Measurements from ENCODE around the gene MYOT. TPM values are rescaled to one million over a fixed set of nuclear protein-coding genes. Genes with fewer than 3 reads are reported as not detected.
"Not testable (repeated sequence)": the region's sequence is repeated elsewhere in the genome, so short reads cannot be mapped to it uniquely, and the experiment has no call there.

Gene MYOT
- total RNA-seq, 1 donor from 2014 or later, result 254 TPM

GRCh38 chr5:137856916-137857862 is 10.5 kb upstream of the MYOT start:
- DNase-seq, result peak; percentile 52

GRCh38 chr5:137858223-137858916 is 9.3 kb upstream of the MYOT start:
- no peak for DNase-seq

GRCh38 chr5:137858954-137859353 is 8.7 kb upstream of the MYOT start:
- no peak for DNase-seq

- DNase-seq, result no peak
Measured at GRCh38 chr5:137862251-137862650, 5.4 kb upstream of the MYOT start.

- not testable (repeated sequence) for DNase-seq
Measured at GRCh38 chr5:137863653-137864052, 4.0 kb upstream of the MYOT start.

- no peak for DNase-seq
Measured at GRCh38 chr5:137866541-137867388, 895 bp upstream of the MYOT start.

- DNase-seq, result peak; percentile 20
Measured at GRCh38 chr5:137870647-137871339, 3.1 kb downstream of the MYOT start.

- no peak for DNase-seq
Measured at GRCh38 chr5:137871571-137871970, 3.9 kb downstream of the MYOT start.

GRCh38 chr5:137872466-137872865 is 4.8 kb downstream of the MYOT start:
- DNase-seq, result peak; percentile 70

- no peak for DNase-seq
Measured at GRCh38 chr5:137876101-137876500, 8.4 kb downstream of the MYOT start.

- peak; percentile 37 for DNase-seq
Measured at GRCh38 chr5:137880313-137880712, 12.7 kb downstream of the MYOT start.

GRCh38 chr5:137887831-137888230 is 20.2 kb downstream of the MYOT start:
- DNase-seq, result no peak

- DNase-seq, result no peak
Measured at GRCh38 chr5:137888466-137888862, 20.8 kb downstream of the MYOT start.

- peak; percentile 92 for DNase-seq
Measured at GRCh38 chr5:137888863-137889759, 21.5 kb downstream of the MYOT start, which contains the start of gene PKD2L2. PKD2L2 (plus strand) TSS chr5:137889457; CDS start chr5:137889492, 35 bp downstream.

GRCh38 chr5:137890845-137891244 is 23.2 kb downstream of the MYOT start:
- no peak for DNase-seq

GRCh38 chr5:137891849-137892248 is 24.2 kb downstream of the MYOT start:
- no peak for DNase-seq

GRCh38 chr5:137894586-137894985 is 26.9 kb downstream of the MYOT start:
- no peak for DNase-seq

- no peak for DNase-seq
Measured at GRCh38 chr5:137896560-137896959, 28.9 kb downstream of the MYOT start.

- no peak for DNase-seq
Measured at GRCh38 chr5:137899493-137899892, 31.8 kb downstream of the MYOT start.

- DNase-seq, result no peak
Measured at GRCh38 chr5:137901011-137901817, 33.6 kb downstream of the MYOT start.

Data from tongue (tissue), 2 donors.